CD14-positive monocyte (primary cell): Measurements from ENCODE around the gene WASHC4. TPM values are rescaled to one million over a fixed set of nuclear protein-coding genes. Genes with fewer than 3 reads are reported as not detected.

Experiments
- DNase-seq, 3 donors: peaks; one replicate each; pipeline ENCODE4 v3.0.0-alpha.2; 2011 to 2022
- H2AFZ ChIP-seq: 2 replicates; pipeline ENCODE4 v1.6.0; 2012; ENCODE audit warnings: mild to moderate bottlenecking, low read depth, low read length, inconsistent platforms; ENCODE audit not compliant: insufficient read depth, poor library complexity, severe bottlenecking
- H3K27ac ChIP-seq, 2 donors: 1 replicate in 1 of 2; 2 replicates in 1 of 2; pipeline ENCODE4 v1.5.1; 2012 to 2013; ENCODE audit warnings: low read length in 2 of 2, control low read depth in 1 of 2, inconsistent platforms in 1 of 2, low read depth in 1 of 2, mild to moderate bottlenecking in 1 of 2
- H3K27me3 ChIP-seq, 2 donors: one replicate each; pipeline versions ENCODE4 v1.6.0 to v1.6.1; 2011 to 2013; ENCODE audit warnings: low read length in 2 of 2; ENCODE audit not compliant: control insufficient read depth in 2 of 2, insufficient read depth in 2 of 2
- H3K36me3 ChIP-seq, 2 donors: replicated peaks in 1 of 2; 1 replicate in 1 of 2; 2 replicates in 1 of 2; pipeline versions ENCODE4 v1.5.1 to v1.6.1; 2012 to 2013; ENCODE audit warnings: low read length in 2 of 2, control low read depth in 1 of 2, inconsistent platforms in 1 of 2, mild to moderate bottlenecking in 1 of 2; ENCODE audit not compliant: insufficient read depth in 2 of 2, control insufficient read depth in 1 of 2
- H3K4me1 ChIP-seq, 2 donors: 1 replicate in 1 of 2; 2 replicates in 1 of 2; pipeline versions ENCODE4 v1.5.1 to v1.6.1; 2012 to 2013; ENCODE audit warnings: low read length in 2 of 2, control low read depth in 1 of 2, inconsistent platforms in 1 of 2, mild to moderate bottlenecking in 1 of 2, moderate library complexity in 1 of 2; ENCODE audit not compliant: insufficient read depth in 2 of 2, control insufficient read depth in 1 of 2
- H3K4me2 ChIP-seq: replicated peaks from 2 replicates; pipeline ENCODE3; 2012; ENCODE audit warnings: low read length, moderate library complexity, mild to moderate bottlenecking; ENCODE audit not compliant: poor library complexity, severe bottlenecking; ENCODE audit errors: extremely low read depth
- H3K4me3 ChIP-seq, 3 experiments: fragments of 200-600 bp in 1 of 3; sonication (generic) in 1 of 3; replicated peaks in 1 of 3; 1 replicate in 2 of 3; 2 replicates in 1 of 3; pipeline ENCODE4 v1.5.1; 2011 to 2013; ENCODE audit warnings: low read length in 3 of 3, mild to moderate bottlenecking in 3 of 3, control low read depth in 2 of 3, low read depth in 2 of 3, inconsistent platforms in 1 of 3, moderate library complexity in 1 of 3
- H3K79me2 ChIP-seq: 2 replicates; pipeline ENCODE4 v1.6.0; 2012; ENCODE audit warnings: mild to moderate bottlenecking, control low read depth, inconsistent platforms, low read length, moderate library complexity; ENCODE audit not compliant: insufficient read depth
- H3K9ac ChIP-seq: 2 replicates; pipeline ENCODE4 v1.6.0; 2017; ENCODE audit warnings: low read length, mild to moderate bottlenecking; ENCODE audit not compliant: insufficient read depth, poor library complexity, severe bottlenecking
- H3K9me3 ChIP-seq, 2 donors: replicated peaks in 1 of 2; 1 replicate in 1 of 2; 2 replicates in 1 of 2; pipeline versions ENCODE4 v1.5.1 to v1.6.1; 2012 to 2013; ENCODE audit warnings: low read length in 2 of 2, control low read depth in 1 of 2; ENCODE audit not compliant: control insufficient read depth in 1 of 2, insufficient read depth in 1 of 2
- H4K20me1 ChIP-seq: 2 replicates; pipeline ENCODE4 v1.6.0; 2012; ENCODE audit warnings: mild to moderate bottlenecking, low read length, control low read depth, moderate library complexity; ENCODE audit not compliant: insufficient read depth
- H3K27ac Mint-ChIP-seq, 7 donors: one replicate each; pipeline ENCODE4 v1.8.0; 2020; ENCODE audit warnings: mild to moderate bottlenecking in 7 of 7, mixed read lengths in 7 of 7, moderate library complexity in 6 of 7, inconsistent platforms in 2 of 7
- H3K27me3 Mint-ChIP-seq, 3 donors: one replicate each; pipeline ENCODE4 v1.8.0; 2021 to 2022; ENCODE audit warnings: low read depth in 3 of 3, mild to moderate bottlenecking in 3 of 3, mixed read lengths in 3 of 3, moderate library complexity in 3 of 3, inconsistent platforms in 1 of 3
- H3K36me3 Mint-ChIP-seq, 2 donors: one replicate each; pipeline ENCODE4 v1.8.0; 2020; ENCODE audit warnings: mixed read lengths in 2 of 2, inconsistent platforms in 1 of 2, mild to moderate bottlenecking in 1 of 2
- H3K4me1 Mint-ChIP-seq: one replicate; pipeline ENCODE4 v1.8.0; 2020; ENCODE audit warnings: mild to moderate bottlenecking, mixed read lengths
- H3K4me3 Mint-ChIP-seq, 2 donors: one replicate each; pipeline ENCODE4 v1.8.0; 2020; ENCODE audit warnings: mild to moderate bottlenecking in 2 of 2, mixed read lengths in 2 of 2, moderate library complexity in 1 of 2
- H3K9me3 Mint-ChIP-seq, 7 donors: one replicate each; pipeline ENCODE4 v1.8.0; 2020 to 2022; ENCODE audit warnings: mixed read lengths in 7 of 7, mild to moderate bottlenecking in 6 of 7, moderate library complexity in 6 of 7, inconsistent platforms in 2 of 7
- CTCF ChIP-seq: fragments of 200-600 bp; IDR thresholded peaks from one replicate; pipeline ENCODE4 v1.8.0; 2022; ENCODE audit warnings: antibody characterized with exemption, mild to moderate bottlenecking
- WGBS: methylation state at CpG from one replicate; pipeline ENCODE4 v1.1.5; 2013; ENCODE audit warnings: missing lambda C conversion rate; ENCODE audit not compliant: insufficient coverage; 5-methylcytosine and 5-hydroxymethylcytosine counted together
- intact Hi-C, 2 donors: fragments of 100-400 bp; cut with micrococcal nuclease; formaldehyde crosslinking; loops; one replicate each; pipeline versions ENCODE4 v1.15.0 to v1.15.1; 2023
- polyA plus RNA-seq, 3 donors: library from polyadenylated mRNA; depleted of rRNA in 1 of 3; unstranded in 2 of 3; stranded (reverse) in 1 of 3; fragments of 300-500 nt in 2 of 3; fragments of >200 nt in 1 of 3; fragmentation: Illumina TruSeq in 2 of 3; gene quantifications; 1 replicate in 2 of 3; 2 replicates in 1 of 3; pipeline ENCODE4 v1.2.3, GENCODE V29; 2012 to 2021

WASHC4 gene
- polyA plus RNA-seq, 3 donors, result 62.6 to 95.3 (median 69.0) TPM

DNA sequence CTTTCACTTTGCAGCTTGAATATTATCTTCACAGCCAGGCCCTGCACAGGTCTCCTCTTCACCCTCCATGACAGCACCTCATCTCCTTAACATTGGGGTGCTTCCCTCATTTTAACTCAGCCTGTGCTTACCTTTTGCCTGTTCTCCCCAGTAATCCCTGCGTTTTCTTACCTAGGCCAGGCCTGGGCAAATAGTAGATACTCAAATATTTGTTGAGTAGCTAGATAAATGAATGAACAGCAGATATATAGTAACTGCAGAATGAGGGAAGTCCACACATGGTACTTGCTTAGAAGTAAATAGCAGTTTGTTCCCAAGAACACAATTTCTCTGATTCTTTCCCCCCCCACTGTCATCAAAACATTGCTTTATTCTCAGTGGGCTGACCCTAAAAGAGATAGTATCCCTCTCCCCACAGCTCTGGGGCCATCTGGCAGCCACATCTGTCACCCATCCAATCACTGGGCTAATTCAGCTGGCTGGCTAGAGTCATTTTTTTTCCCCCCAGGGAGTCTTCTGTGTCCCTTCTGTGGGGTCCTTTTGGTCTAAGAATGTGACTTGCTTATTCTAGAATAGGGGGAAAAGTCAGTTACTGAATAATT is 85.2 kb downstream of the WASHC4 start:
- intact Hi-C loops, result no loop called here
- peak overlapping the region in 2 of 7 donors; percentile 24 to 65 for H3K27ac Mint-ChIP-seq
- H3K4me3 Mint-ChIP-seq, result no peak overlapping the region
- H3K36me3 ChIP-seq, result peaks cover 58 to 100% of the 10 kb centered on the region in 2 donors
- peaks cover 0 to 2% (median 0%) of the 10 kb centered on the region in 3 donors for H3K27me3 Mint-ChIP-seq
- no CpG with 5 or more reads among the region's 1 CpG for WGBS
- no peak overlapping the region for H3K4me2 ChIP-seq
- H3K4me1 ChIP-seq, result no peaks in the 10 kb centered on the region
- TF ChIP-seq CTCF, result no peak
- no peaks in the 10 kb centered on the region for H3K27me3 ChIP-seq
- H3K9me3 ChIP-seq, result no peaks in the 10 kb centered on the region
- no peak for DNase-seq
- no peak overlapping the region for H3K27ac ChIP-seq
- no peaks in the 10 kb centered on the region for H3K4me1 Mint-ChIP-seq
- H3K9me3 Mint-ChIP-seq, result peaks cover 0 to 3% (median 0%) of the 10 kb centered on the region in 7 donors
- H3K4me3 ChIP-seq, result no peak overlapping the region
- H2AFZ ChIP-seq, result no peak overlapping the region
- peaks cover 62 to 91% of the 10 kb centered on the region in 2 donors for H3K36me3 Mint-ChIP-seq
- peaks cover 68% of the 10 kb centered on the region for H4K20me1 ChIP-seq
- H3K9ac ChIP-seq, result no peak overlapping the region
- H3K79me2 ChIP-seq, result no peaks in the 10 kb centered on the region

DNA sequence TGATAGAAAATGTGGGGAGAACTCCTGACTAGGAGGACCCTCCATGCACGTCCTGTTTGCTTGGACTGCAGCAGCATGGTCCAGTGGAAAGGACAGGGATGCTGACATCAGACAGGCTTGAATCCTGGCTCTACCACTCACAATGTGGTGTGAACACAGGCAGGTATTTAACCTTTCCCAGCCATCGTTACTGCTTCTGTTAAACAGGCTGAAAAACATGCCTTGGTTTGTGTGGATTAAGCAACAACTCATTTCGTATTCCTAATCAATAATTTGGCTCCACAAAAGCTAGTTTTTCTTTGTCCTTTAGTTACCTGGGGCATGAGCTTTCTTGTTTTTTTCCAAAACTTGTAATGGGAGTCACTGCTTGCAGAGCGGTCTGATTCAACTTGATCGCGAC is 87.4 kb downstream of the WASHC4 start:
- no peaks in the 10 kb centered on the region for H3K4me1 ChIP-seq
- H3K9ac ChIP-seq, result no peak overlapping the region
- Mint-ChIP-seq H3K4me1 (peaks cover 7% of the 10 kb centered on the region), H3K9me3 (peaks cover 0 to 3% (median 0%) of the 10 kb centered on the region in 7 donors), H3K36me3 (peaks cover 48 to 72% of the 10 kb centered on the region in 2 donors), H3K27ac (no peak overlapping the region), H3K27me3 (peaks cover 0 to 2% (median 0%) of the 10 kb centered on the region in 3 donors), H3K4me3 (no peak overlapping the region)
- TF ChIP-seq CTCF, result no peak
- intact Hi-C loops, result no loop called here
- no peaks in the 10 kb centered on the region for H3K27me3 ChIP-seq
- peaks cover 39 to 91% of the 10 kb centered on the region in 2 donors for H3K36me3 ChIP-seq
- no peaks in the 10 kb centered on the region for H3K9me3 ChIP-seq
- H3K4me3 ChIP-seq, result no peak overlapping the region
- DNase-seq, result no peak
- peaks cover 69% of the 10 kb centered on the region for H4K20me1 ChIP-seq
- H2AFZ ChIP-seq, result no peak overlapping the region
- 100% methylated on average over 4 of the region's 6 CpGs for WGBS
- H3K79me2 ChIP-seq, result no peaks in the 10 kb centered on the region
- H3K4me2 ChIP-seq, result no peak overlapping the region
- H3K27ac ChIP-seq, result no peak overlapping the region
